Spleen (tissue), 11 donors: ENCODE measurements around the gene MPPED2. TPM values are rescaled to one million over a fixed set of nuclear protein-coding genes. Genes with fewer than 3 reads are reported as not detected.

Experiments
- DNase-seq: peaks from one replicate; pipeline ENCODE4 v3.0.0-alpha.2; 2020
- H3K27ac ChIP-seq, 8 donors: fragments of 200-600 bp; sonication (generic) in 7 of 8; 1 replicate in 4 of 8; 2 replicates in 4 of 8; pipeline versions ENCODE4 v1.5.0 to v1.8.0; 2016 to 2021; ENCODE audit warnings: inconsistent platforms in 4 of 8, mild to moderate bottlenecking in 4 of 8, moderate library complexity in 1 of 8
- H3K27me3 ChIP-seq, 7 donors: fragments of 200-600 bp; sonication (generic) in 6 of 7; replicated peaks in 1 of 7; 1 replicate in 4 of 7; 2 replicates in 3 of 7; pipeline versions ENCODE4 v1.5.0 to v1.8.0; 2016 to 2021; ENCODE audit warnings: inconsistent platforms in 3 of 7, mild to moderate bottlenecking in 1 of 7
- H3K36me3 ChIP-seq, 6 donors: fragments of 200-600 bp; sonication (generic) in 5 of 6; 1 replicate in 4 of 6; 2 replicates in 2 of 6; pipeline versions ENCODE4 v1.5.0 to v1.8.0; 2016 to 2021; ENCODE audit warnings: inconsistent platforms in 2 of 6
- H3K4me1 ChIP-seq, 6 donors: fragments of 200-600 bp; sonication (generic) in 5 of 6; 1 replicate in 3 of 6; 2 replicates in 3 of 6; pipeline versions ENCODE4 v1.5.0 to v1.8.0; 2016 to 2021; ENCODE audit warnings: inconsistent platforms in 3 of 6
- H3K4me3 ChIP-seq, 8 donors: fragments of 200-600 bp; sonication (generic) in 7 of 8; 1 replicate in 4 of 8; 2 replicates in 4 of 8; pipeline versions ENCODE4 v1.5.0 to v1.8.0; 2016 to 2021; ENCODE audit warnings: inconsistent platforms in 4 of 8, mild to moderate bottlenecking in 4 of 8, moderate library complexity in 2 of 8
- H3K9me3 ChIP-seq, 8 donors: fragments of 200-600 bp; sonication (generic) in 7 of 8; 1 replicate in 4 of 8; 2 replicates in 4 of 8; pipeline versions ENCODE4 v1.5.0 to v1.8.0; 2016 to 2021; ENCODE audit warnings: inconsistent platforms in 4 of 8
- POLR2A ChIP-seq, 3 donors: fragments of 450-650 bp; IDR thresholded peaks; one replicate each; pipeline ENCODE4 v1.5.1; 2017; ENCODE audit warnings: antibody characterized with exemption in 3 of 3, mild to moderate bottlenecking in 1 of 3
- POLR2AphosphoS5 ChIP-seq, 3 donors: sonication (generic); formaldehyde crosslinking; IDR thresholded peaks; one replicate each; pipeline ENCODE4 v1.5.1; 2017; ENCODE audit warnings: antibody characterized with exemption in 3 of 3
- WGBS, 5 donors: extraction: QIAGEN DNeasy Blood & Tissue Kit in 3 of 5; methylation state at CpG; one replicate each; pipeline versions ENCODE4 v1.1.5 to v1.1.7; 2013 to 2018; 5-methylcytosine and 5-hydroxymethylcytosine counted together
- intact Hi-C: fragments of 100-400 bp; cut with DNase I; formaldehyde crosslinking; loops from one replicate; pipeline ENCODE4 v1.15.0; 2023; ENCODE audit warnings: low total_unique reads
- polyA plus RNA-seq, 3 donors: library from polyadenylated mRNA; stranded (reverse); fragments of 200-250 nt; gene quantifications; one replicate each; pipeline ENCODE4 v1.2.1, GENCODE V29; 2013
- total RNA-seq, 7 donors: library from RNA; depleted of rRNA in 3 of 7; stranded (reverse); fragments of >200 nt in 3 of 7; fragmentation: NEBNext Ultra II Directional in 4 of 7; extraction: Animal tissue kit (Norgen Biotek cat#: 25700) in 4 of 7; gene quantifications; one replicate each; pipeline versions ENCODE4 v1.1.0 to v1.2.1, GENCODE V29; 2016 to 2021
- TF ChIP-seq, protein P1 (sequence below), 11 experiments: fragments of 200-600 bp in 7 of 11; fragments of 450-650 bp in 4 of 11; sonication (generic) in 4 of 11; IDR thresholded peaks in 8 of 11; conservative IDR thresholded peaks in 3 of 11; 1 replicate in 7 of 11; 2 replicates in 4 of 11; pipeline versions ENCODE4 v1.4.0 to v1.8.0; 2016 to 2021; ENCODE audit warnings: antibody characterized with exemption in 11 of 11, inconsistent platforms in 4 of 11, mild to moderate bottlenecking in 1 of 11
- donor health status: healthy with polysubstance abuse.
- donor health status: DM: no; HTN: no; CAD: no; lungs with moderate emphysema.
- donor health status: DM: no; HTN: no; CAD: no.
- donor health status: Bipolar disorder and iron deficiency.
- donor health status: healthy.
- donor health status: DM: no; HTN: no; CAD: no.
- donor health status: DM: yes; HTN: yes; CAD: no.

MPPED2 gene
- total and polyA plus RNA-seq, 10 donors, result 0.72 to 14.6 (median 5.2) TPM

GRCh38 chr11:30462421-30462820 lies 123.7 kb downstream of the MPPED2 start:
- H3K4me3 ChIP-seq, result no peak overlapping the region
- WGBS, 5 donors, result 65 to 76% (median 70%) methylated on average over 3 of the region's 3 CpGs
- no peak for DNase-seq
- H3K27me3 ChIP-seq, result no peaks in the 10 kb centered on the region
- peaks cover 0 to 6% (median 0%) of the 10 kb centered on the region in 6 donors for H3K4me1 ChIP-seq
- no peak for TF ChIP-seq POLR2AphosphoS5 (IDR thresholded peaks at IDR 0.05)
- TF ChIP-seq, protein P1, sequence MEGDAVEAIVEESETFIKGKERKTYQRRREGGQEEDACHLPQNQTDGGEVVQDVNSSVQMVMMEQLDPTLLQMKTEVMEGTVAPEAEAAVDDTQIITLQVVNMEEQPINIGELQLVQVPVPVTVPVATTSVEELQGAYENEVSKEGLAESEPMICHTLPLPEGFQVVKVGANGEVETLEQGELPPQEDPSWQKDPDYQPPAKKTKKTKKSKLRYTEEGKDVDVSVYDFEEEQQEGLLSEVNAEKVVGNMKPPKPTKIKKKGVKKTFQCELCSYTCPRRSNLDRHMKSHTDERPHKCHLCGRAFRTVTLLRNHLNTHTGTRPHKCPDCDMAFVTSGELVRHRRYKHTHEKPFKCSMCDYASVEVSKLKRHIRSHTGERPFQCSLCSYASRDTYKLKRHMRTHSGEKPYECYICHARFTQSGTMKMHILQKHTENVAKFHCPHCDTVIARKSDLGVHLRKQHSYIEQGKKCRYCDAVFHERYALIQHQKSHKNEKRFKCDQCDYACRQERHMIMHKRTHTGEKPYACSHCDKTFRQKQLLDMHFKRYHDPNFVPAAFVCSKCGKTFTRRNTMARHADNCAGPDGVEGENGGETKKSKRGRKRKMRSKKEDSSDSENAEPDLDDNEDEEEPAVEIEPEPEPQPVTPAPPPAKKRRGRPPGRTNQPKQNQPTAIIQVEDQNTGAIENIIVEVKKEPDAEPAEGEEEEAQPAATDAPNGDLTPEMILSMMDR (IDR thresholded peaks at IDR 0.05 in 8 of 11, conservative IDR thresholded peaks at IDR 0.05 in 3 of 11), result no peak
- TF ChIP-seq POLR2A (IDR thresholded peaks at IDR 0.05), result no peak
- no peaks in the 10 kb centered on the region for H3K36me3 ChIP-seq
- no peak overlapping the region for H3K27ac ChIP-seq
- no peaks in the 10 kb centered on the region for H3K9me3 ChIP-seq
- intact Hi-C loops, result no loop called here

- DNase-seq, result no peak
- TF ChIP-seq POLR2AphosphoS5 (IDR thresholded peaks at IDR 0.05) (no peak), POLR2A (IDR thresholded peaks at IDR 0.05) (no peak)
- TF ChIP-seq, protein P1 (IDR thresholded peaks at IDR 0.05 in 8 of 11, conservative IDR thresholded peaks at IDR 0.05 in 3 of 11), result no peak
- peaks cover 0 to 6% (median 0%) of the 10 kb centered on the region in 6 donors for H3K4me1 ChIP-seq
- H3K27ac ChIP-seq, result no peak overlapping the region
- H3K36me3 ChIP-seq, result no peaks in the 10 kb centered on the region
- H3K9me3 ChIP-seq, result no peaks in the 10 kb centered on the region
- intact Hi-C loops, result no loop called here
- no peaks in the 10 kb centered on the region for H3K27me3 ChIP-seq
- 52 to 64% (median 58%) methylated on average over 3 of the region's 3 CpGs for WGBS, 5 donors
- no peak overlapping the region for H3K4me3 ChIP-seq
Observed at GRCh38 chr11:30459821-30460220, 126.3 kb downstream of the MPPED2 start.

DNA sequence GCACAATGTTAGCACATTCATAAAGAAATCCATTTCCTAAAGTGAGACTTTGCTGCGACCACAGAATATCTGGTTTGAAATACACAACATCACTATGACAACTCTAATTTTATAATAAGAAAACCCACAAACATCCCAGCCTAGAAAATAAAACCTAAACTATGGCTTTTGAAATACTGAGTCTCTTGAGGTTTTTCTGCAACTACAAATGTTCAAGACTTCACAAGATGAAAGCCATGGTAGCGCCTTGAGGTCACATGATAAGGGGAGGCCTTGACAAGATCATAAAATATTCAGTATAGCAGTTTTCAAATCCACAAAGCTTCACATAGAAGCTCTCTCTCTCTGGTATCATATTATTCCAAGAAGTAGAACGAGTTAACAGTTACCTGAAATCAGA lies 126.8 kb downstream of the MPPED2 start:
- intact Hi-C loops, result no loop called here
- TF ChIP-seq, protein P1 (IDR thresholded peaks at IDR 0.05 in 8 of 11, conservative IDR thresholded peaks at IDR 0.05 in 3 of 11), result no peak

DNA sequence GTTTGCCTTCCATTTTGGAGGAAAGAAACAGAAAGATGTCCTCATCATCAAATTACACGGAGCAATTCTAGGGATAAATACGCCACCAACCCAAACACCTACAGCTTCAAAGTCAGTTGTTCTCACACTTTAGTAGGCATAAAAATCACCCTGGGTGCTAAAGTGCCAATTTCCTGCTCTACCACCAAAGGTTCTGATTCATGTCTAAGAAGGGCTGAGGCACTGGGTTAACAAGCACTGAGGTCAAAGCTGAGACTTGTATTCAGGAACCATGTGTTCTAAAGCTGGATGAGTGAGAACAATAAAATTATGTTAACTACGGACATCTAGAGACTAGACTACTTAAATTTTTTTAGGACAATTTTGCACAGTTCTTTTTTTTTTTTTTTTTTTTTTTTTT lies 127.6 kb downstream of the MPPED2 start:
- Histone ChIP-seq H3K9me3 (no peaks in the 10 kb centered on the region), H3K4me1 (peaks cover 0 to 6% (median 0%) of the 10 kb centered on the region in 6 donors), H3K36me3 (no peaks in the 10 kb centered on the region), H3K27me3 (no peaks in the 10 kb centered on the region), H3K27ac (peak overlapping the region in 1 of 8 donors; percentile 2), H3K4me3 (no peak overlapping the region)
- 78 to 90% (median 83%) methylated on average over 3 of the region's 3 CpGs for WGBS, 5 donors
- TF ChIP-seq POLR2A (IDR thresholded peaks at IDR 0.05) (no peak), POLR2AphosphoS5 (IDR thresholded peaks at IDR 0.05) (no peak)
- TF ChIP-seq, protein P1 (IDR thresholded peaks at IDR 0.05 in 8 of 11, conservative IDR thresholded peaks at IDR 0.05 in 3 of 11), result no peak
- intact Hi-C loops, result no loop called here
- DNase-seq, result no peak

More for the DNA sequence above, 126.8 kb downstream of the MPPED2 start:
- no peak overlapping the region for H3K4me3 ChIP-seq
- WGBS, 5 donors, result 72 to 82% (median 75%) methylated on average over 3 of the region's 3 CpGs
- peaks cover 0 to 6% (median 0%) of the 10 kb centered on the region in 6 donors for H3K4me1 ChIP-seq
- no peaks in the 10 kb centered on the region for H3K27me3 ChIP-seq
- no peaks in the 10 kb centered on the region for H3K9me3 ChIP-seq
- no peak overlapping the region for H3K27ac ChIP-seq
- DNase-seq, result no peak
- no peaks in the 10 kb centered on the region for H3K36me3 ChIP-seq
